Activated CD4-positive, alpha-beta T cell treated with anti-CD3 and anti-CD28 coated beads, Interleukin-2, Interleukin-4, amounts not matched to agents 100 ng/mL and 50 ng/mL, durations not matched to agents 16 hours and 8 hours (primary cell): ENCODE results near the gene NLK.
"Not testable (repeated sequence)": the region's sequence is repeated elsewhere in the genome, so short reads cannot be mapped to it uniquely, and the experiment has no call there.

ENCODE experiments used
- DNase-seq: peaks from one replicate; pipeline ENCODE4 v3.0.0-alpha.2; 2020; ENCODE audit warnings: low spot score

The NLK gene

GRCh38 chr17:28042657-28042720 is at the start of gene NLK:
TSS of gene NLK (plus strand) at chr17:28042677. CDS start at chr17:28042874, 197 bp downstream.
- no peak for DNase-seq

DNA sequence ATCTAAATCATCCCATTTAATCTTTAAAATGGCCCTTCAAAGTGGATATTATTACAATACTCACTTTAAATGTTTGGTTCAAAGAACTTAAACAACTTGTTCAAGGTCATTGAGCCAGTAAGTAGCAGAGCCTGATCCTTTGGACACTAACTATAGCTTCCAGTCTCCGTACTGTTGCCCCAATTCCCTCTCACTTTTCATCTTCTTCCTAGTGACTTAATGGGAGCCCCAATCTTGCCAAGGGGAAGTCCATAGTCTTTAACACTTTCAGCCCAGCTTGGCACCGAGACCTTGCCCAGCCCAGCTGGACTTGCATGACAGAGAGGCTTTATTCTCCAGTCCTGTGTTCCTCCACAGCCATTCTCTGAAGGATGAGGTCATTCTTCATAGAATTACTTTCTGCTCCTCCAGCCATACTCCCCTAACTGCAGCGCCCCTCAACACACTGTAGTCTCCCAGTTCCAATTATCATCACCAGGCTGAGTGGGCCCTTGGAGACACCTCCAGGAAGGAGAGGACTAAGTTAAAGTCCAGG is 49.2 kb upstream of the NLK start:
- no peak for DNase-seq

DNA sequence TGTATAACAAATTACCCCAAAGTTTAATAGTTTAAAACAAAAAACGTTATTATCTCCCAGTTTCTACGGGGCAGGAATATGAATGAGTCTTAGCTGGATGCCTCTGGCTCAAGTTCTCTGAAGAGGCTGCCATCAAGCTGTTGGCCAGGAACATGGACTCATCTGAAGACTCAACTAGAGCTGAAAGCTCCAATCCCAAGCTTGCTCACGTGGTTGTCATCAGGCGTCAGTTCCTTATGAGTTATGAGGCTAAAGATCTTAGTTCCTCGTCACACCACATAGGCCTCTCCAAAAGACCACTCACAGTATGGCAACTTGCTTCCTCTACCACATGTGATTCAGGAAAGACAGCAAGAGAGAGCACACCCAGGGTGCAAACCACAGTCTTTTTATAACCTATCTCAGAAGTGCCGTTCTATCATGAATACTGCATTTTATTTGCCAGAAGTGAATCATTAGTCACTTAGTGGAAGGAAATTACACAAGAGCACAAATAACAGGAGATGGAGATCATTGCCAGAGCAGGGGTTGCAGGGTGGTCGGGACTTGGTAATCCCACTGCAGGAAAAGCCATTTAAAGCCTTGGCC is 48.7 kb upstream of the NLK start:
- no peak for DNase-seq

DNA sequence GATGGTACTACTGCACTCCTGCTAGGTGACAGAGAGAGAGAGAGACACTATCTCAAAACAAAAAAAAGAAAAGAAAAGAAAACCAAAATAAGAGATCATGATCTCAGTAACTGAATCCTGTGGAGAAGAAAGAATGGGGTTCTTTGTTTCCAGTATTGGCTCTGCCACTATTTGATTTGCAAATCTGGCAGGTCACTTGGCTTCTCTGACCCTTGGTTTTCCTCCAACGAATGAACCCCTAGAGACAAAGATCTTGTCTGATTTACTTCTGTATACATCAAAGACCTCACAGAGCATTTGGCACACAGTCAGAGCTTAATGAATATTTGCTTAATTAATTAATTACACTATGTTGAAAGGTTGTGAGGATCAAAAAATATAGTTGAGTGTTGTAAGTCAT is 47.9 kb upstream of the NLK start:
- DNase-seq, result no peak

- DNase-seq, result no peak
Measured at GRCh38 chr17:27995554-27995953, 46.9 kb upstream of the NLK start.

- DNase-seq, result no peak
Measured at GRCh38 chr17:27996202-27997043, 46.1 kb upstream of the NLK start.

- no peak for DNase-seq
Measured at GRCh38 chr17:27997044-27997401, 45.5 kb upstream of the NLK start.

- DNase-seq, result no peak
Measured at GRCh38 chr17:27997522-27997921, 45.0 kb upstream of the NLK start.

DNA sequence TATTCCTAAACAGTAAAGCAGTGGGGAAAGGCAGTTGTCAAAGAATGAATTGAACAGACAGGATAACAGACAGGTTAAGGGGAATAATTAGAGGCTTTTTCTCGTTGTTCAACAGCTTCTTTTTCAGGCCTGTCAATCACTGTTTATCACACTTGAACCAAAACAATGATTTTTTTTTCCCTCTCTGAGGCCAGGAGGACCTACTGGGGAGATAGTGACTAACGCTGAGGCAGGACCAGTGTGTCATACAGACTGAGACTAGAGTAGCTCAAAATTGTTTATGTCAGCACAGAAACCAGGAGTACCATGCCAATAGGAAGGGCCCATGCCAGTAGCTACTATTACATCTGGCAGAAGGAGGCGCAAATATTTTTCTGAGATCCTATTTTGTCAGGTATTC is 41.3 kb upstream of the NLK start:
- DNase-seq, result no peak

GRCh38 chr17:28004344-28004743 is 38.1 kb upstream of the NLK start:
- no peak for DNase-seq

DNA sequence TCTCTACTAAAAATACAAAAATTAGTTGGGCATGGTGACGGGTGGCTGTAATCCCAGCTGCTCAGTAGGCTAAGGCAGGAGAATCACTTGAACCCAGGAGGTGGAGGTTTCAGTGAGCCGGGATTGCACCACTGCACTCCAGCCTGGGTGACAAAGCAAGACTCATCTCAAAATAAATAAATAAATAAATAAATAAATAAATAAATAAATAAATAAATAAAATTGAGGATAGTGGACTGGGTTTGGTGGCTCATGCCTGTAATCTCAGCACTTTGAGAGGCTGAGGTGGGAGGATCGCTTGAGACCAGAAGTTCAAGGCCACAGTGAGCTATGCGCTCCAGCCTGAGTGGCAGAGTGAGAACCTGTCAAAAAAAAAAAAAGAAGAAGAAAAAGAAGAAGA is 34.6 kb upstream of the NLK start:
- not testable (repeated sequence) for DNase-seq

- no peak for DNase-seq
Measured at GRCh38 chr17:28008513-28008912, 34.0 kb upstream of the NLK start.

- DNase-seq, result no peak
Measured at GRCh38 chr17:28010406-28010805, 32.1 kb upstream of the NLK start.

GRCh38 chr17:28018439-28019070 is 23.9 kb upstream of the NLK start:
- no peak for DNase-seq

DNA sequence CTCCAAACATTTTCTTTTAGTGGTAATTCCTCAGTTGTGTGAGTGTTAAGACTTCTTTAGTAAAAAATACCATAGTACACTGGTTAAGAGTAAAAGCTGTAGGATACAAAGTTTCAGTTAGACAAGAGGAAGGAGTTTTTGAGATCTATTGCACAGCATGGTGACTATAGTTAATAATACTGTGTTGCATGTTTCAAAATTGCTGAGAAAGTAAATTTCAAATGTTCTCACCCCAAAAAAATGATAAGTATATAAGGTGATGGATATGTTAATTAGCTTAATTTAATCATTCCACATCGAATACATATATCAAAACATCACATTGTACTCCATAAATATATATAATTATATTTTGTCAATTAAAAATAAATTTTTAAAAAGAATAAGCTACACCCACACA is 22.0 kb upstream of the NLK start:
- DNase-seq, result no peak

DNA sequence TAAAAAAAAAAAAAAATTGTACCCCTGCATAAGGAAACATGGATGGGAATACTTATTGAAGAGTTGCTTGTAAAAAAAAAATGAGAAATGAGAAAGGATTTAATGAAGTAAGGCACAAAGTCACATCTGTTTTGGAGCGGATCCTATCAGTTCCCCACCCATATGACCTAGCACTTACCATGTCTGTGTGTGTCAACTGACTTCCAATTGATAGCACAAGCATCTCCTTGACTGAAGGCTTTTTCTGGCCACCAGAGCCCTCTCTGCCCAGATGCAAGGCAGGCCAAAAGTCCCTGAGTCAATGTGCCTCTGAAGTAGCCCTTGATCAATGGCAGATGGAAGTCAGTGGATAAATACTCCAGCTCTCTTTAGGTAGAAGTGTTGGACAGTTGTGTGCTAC is 13.4 kb upstream of the NLK start:
- DNase-seq, result no peak

- DNase-seq, result no peak
Measured at GRCh38 chr17:28030386-28030785, 12.1 kb upstream of the NLK start.

DNA sequence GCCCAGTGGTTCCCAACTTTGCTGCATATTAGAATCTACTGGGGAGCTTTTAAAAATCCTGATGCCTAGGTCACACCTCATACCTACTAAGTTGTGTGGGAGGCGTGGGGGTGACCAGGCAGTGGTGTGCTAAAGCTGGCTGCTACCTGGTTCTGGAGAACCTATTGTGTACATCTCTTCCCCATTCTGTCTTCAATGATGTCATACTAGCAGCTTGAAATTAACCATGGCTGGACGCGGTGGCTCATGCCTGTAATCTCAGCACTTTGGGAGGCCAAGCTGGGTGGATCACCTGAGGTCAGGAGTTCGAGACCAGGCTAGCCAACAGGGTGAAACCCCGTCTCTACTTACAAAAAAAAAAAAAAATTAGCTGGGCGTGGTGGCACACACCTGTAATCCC is 11.3 kb upstream of the NLK start:
- DNase-seq, result no peak

DNA sequence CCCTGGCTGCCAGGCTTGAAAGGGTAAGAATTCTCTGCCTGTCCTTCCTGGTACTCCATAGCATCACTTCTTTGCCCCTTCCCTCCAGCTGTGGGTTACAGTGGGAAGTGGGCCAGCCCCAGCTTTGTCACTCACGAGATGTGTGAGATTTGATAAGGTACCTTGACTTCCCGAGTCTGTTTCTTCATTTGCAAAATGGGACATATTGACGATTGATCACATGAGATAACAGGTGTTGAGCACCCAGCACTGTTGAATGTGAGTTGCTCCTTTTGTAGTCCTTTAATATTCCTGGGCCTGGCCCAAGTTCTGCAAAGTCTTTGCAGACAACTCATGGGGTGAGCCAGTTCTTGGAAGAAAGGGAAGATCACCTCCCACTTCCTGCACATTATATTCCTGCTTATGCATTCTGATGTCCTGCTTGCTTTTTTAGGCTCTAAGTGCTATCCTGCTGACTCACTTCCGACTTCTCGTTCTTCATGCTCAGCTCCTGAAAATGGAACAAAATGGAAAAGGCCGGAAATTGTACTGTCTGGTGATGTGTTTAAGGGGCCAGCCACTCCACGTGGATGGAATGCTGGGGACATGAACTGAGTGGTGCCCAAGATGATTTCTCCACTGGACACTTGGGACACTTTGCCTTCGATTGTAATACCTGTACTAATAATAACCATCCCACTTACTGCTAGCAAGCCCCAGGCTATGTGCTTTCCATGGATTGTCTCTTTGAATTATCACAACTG is 8.3 kb upstream of the NLK start:
- DNase-seq, result no peak

DNA sequence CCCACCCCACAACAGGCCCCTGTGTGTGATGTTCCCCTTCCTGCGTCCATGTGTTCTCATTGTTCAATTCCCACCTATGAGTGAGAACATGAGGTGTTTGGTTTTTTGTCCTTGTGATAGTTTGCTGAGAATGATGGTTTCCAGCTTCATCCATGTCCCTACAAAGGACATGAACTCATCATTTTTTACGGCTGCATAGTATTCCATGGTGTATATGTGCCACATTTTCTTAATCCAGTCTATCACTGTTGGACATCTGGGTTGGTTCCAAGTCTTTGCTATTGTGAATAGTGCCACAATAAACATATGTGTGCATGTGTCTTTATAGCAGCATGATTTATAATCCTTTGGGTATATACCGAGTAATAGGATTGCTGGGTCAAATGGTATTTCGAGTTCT is 7.0 kb upstream of the NLK start:
- not testable (repeated sequence) for DNase-seq

DNA sequence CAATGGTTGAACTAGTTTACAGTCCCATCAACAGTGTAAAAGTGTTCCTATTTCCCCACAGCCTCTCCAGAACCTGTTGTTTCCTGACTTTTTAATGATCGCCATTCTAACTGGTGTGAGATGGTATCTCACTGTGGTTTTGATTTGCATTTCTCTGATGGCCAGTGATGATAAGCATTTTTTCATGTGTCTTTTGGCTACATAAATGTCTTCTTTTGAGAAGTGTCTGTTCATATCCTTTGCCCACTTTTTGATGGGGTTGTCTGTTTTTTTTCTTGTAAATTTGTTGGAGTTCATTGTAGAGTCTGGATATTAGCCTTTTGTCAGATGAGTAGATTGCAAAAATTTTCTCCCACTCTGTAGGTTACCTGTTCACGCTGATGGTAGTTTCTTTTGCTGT is 6.6 kb upstream of the NLK start:
- DNase-seq, result not testable (repeated sequence)

GRCh38 chr17:28038802-28039201 is 3.7 kb upstream of the NLK start:
- DNase-seq, result no peak

- no peak for DNase-seq
Measured at GRCh38 chr17:28039251-28039650, 3.2 kb upstream of the NLK start.
